GM18526 (cell line): ENCODE data around the gene NR1D1.

Experiments used
- POLR2A ChIP-seq: IDR thresholded peaks from 3 replicates; pipeline ENCODE4 v1.6.1; 2011; ENCODE audit not compliant: insufficient read length; ENCODE audit errors: extremely low read depth

The NR1D1 gene

DNA sequence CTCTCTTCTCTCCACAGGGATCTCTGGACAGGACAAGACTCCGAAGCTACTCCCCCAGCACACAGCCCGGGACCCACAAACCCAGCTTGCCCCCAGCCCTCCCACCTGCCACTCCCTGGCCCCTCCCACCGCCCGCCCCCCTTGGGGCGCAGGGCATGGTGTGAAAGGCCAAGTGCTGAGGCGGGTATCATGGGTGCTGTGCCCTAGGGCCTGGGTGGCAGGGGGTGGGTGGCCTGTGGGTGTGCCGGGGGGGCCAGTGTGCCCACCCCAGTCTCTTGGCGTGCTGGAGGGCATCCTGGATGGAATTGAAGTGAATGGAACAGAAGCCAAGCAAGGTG, 26.2 kb downstream of the NR1D1 start:
- no peak for TF ChIP-seq POLR2A

GRCh38 chr17:40073454-40074174, 26.8 kb downstream of the NR1D1 start:
- no peak for TF ChIP-seq POLR2A

- no peak for TF ChIP-seq POLR2A
Observed at GRCh38 chr17:40072735-40073346, 27.5 kb downstream of the NR1D1 start.

- TF ChIP-seq POLR2A, result no peak
Observed at GRCh38 chr17:40072040-40072734, 28.2 kb downstream of the NR1D1 start.

DNA sequence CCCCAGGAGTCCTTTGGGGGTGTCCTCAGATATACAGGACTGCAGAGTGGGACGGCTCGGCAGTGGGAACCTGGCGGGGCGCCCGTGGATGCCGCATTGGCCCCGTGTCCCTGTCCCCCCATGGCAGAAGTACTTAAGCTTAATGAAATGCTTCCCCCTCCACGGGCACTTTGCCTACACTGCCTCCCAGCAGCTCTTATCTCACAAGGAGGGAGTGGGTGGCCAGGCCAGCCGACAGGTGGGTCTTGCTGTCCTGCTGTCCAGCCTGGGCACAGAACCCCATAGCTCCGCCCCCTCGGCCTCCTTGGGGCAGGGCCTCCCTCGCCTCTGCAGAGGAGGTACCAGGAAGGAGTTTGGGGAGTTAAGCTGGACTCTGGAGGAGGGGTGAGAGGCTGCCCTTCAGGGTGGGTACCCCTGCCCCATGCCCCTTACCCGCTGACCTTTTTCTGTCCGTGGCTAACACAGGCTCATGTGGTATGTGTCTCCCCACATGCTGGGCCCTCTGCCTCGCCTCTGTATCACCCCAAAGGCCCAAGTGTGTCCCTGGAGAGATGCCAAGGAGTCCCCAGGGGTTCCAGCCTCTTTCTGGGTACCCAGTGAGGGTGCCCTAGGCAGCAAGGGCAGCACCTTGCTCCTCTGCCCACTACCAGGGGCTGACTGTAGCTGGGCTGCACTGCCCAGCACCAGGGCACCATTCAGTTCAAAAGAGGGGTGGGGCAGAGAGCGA, 28.9 kb downstream of the NR1D1 start:
- no peak for TF ChIP-seq POLR2A

DNA sequence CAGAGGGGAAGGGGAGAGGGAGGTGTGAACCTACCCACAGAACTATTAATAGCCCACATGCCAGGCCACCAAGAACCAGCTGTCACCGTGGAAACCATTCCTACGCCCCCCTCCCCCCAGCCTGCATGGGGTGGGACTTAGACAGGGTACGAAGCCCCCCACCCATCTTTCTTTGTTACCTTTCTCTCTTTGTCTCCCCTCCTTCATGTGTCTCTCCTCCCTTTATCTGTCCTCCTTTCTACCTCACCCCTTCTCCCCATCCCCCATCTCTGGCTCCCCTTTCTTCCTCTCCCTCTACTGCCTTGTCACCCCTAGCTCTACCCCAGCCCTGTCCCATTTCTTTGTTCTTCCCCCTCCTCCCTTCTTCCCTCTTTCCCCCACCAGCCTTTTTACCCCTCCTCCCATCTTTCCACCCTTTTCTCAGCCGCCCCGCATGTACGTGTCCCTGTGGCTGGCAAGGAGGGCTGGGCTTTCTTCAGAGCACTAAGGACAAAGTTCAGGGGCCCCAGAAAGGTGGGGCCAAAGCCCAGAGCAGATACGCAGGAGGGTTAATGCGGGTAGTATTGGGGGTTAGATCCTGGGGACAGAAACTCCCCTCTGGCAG, 29.6 kb downstream of the NR1D1 start:
- no peak for TF ChIP-seq POLR2A

GRCh38 chr17:40069751-40070708, 30.4 kb downstream of the NR1D1 start:
- TF ChIP-seq POLR2A, result no peak

DNA sequence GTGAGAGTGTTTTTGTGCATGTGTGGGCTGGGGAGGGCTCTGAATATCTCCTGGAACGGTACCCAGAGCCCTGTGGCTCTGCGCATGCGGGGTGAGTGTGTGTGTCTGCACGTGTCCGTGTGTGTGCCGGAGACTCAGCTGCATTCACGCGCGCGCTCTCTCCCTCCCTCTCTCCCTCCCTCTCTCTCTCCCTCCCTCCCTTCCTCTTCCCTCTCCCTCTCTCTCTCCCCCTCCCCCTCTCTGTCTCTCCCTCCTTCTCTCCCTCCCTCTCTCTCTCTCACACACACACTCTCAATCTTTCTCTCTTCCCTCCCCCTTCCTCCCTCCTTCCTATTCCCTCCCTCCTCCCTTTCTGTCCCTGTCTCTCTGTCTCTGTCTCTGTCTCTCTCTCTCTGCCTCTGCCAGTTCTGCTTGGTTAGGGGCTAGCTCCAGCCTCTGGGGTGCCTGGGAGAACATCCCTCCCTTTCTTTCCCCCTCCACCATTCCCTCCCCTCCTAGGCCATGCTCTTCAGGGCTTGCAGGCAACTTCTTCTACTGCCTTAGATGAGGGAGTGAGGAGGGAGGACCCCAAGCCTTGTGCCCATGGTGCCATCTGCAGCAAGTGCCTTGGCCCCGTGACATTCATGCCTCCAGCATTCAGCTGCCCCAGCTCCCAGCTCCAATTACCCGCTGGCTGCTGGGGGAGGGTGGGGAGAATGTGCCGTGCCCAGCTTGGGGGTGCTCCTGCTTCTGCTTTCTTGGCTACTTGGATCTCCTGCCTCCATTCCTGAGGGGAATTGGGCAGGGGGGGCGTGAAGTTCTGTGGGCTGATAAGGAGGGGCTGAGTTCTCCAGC, 31.3 kb downstream of the NR1D1 start:
- no peak for TF ChIP-seq POLR2A

DNA sequence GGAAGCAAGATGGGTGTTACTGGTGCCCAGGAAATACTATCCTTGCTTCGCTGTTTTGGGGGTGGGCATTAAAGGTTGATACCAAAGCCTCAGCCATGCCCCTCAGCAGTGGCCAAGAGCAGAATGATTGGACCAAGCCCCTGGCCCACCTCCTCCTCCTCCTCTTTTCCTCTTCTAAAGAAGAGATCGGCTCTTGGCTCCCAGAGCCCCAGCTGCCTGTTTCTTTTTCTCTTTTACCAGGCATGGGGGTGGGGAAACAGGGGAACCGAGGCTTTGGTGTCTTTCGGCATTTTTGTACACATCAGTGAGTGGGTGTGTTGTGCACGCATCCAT, 31.8 kb downstream of the NR1D1 start:
- TF ChIP-seq POLR2A, result no peak

GRCh38 chr17:40068129-40068581, 32.2 kb downstream of the NR1D1 start:
- no peak for TF ChIP-seq POLR2A

- TF ChIP-seq POLR2A, result no peak
Observed at GRCh38 chr17:40067710-40068109, 32.7 kb downstream of the NR1D1 start.

- TF ChIP-seq POLR2A, result no peak
Observed at GRCh38 chr17:40065769-40066510, 34.4 kb downstream of the NR1D1 start.

DNA sequence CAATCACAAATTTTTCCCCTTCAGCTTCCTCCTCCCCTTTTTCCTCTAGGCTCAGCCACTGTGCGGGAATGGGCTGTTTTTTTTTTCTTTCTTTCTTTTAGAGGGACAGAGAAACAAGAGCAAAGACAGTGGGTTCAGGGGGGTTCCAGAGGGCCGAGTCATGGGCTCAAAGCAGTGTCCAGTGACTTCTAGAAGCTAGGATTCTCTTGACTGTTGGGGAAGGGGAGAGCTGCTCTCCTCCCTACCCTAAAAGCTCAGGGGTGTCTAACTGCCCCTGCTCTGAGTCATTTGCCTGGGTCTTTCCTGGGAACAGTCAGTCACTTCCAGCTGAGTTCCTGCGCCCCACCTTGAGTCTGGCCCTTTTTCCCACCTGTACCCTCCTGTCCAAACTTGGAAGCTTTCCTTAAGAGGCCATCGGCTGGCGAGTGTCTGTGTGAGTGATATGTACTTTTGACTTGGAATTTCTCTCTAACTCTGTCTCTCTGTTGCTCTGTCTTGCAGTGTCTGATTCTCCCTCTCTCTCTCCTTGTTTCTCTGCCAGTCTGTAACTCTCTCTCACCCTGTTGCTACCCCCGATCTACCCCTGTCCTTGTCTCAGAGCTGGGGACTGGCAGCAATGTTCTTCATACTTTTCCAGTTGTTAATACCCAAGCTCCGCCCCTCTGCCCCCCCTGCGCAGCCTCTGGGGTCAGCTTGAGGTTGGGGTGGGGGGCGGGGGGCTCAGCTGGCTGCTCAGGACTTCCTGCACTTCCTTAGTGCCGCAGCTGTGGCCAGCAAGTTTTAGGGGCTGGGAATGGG, 35.2 kb downstream of the NR1D1 start:
- TF ChIP-seq POLR2A, result no peak
